ENCODE results near the gene AUTS2. TPM values are rescaled to one million over a fixed set of nuclear protein-coding genes. Genes with fewer than 3 reads are reported as not detected.

Gene AUTS2
- polyA plus RNA-seq, 1 experiment = 0.54 TPM

DNA sequence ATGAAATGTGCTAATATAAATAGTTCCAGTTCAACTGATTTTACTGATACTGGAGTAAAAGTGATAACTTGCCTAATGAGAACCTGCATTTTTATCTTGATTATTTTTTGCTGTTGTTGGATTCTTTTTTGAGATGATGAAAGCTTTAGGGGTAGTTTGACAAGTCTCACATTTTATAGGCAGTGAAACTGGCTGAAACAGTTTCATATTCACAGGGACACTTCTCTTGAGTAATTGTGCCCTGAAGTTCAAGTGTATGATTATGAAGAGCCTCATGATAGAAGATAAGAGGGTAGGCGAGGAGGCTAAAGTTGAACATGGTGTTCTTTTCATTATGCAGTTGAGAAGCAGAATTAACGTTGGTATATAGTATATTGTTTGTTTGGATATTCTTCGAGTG, 5.1 kb downstream of the AUTS2 start:
- CTCF ChIA-PET = interaction anchor here (0.6 kb wide), 1 partner anchor 1914 kb away, joined by 3 read pairs; no protein-coding TSS in a partner anchor
- POLR2A ChIA-PET = no interaction called here

DNA sequence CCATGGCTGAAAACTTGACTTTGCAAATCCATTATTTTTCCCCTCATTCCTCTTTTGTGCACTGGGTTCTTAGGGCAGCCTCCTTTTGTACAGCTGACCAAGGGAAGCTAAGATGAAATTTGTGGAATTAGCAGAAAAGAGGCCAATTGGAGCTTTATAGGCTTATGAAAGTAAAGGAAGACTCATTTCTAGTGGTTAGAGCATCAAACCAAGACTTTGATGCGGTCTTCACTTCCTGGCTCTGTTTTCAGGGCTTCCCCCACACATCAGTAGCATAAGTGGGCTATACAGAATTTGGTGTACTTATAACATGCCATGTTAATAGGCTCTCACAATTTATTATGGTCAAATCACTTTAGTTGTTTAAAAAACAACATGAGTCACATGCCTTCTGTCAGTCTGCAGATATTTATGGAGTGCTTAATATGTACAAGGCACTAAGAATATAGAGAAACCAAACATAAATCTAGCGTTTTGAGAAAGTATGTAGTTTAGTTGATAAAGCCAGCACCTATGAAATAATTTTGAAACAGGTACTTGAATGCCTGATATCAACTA, 5.7 kb downstream of the AUTS2 start:
- Histone ChIP-seq H3K36me3 (ENCODE audit: control insufficient read depth, insufficient read depth, low read length) (no peaks in the 10 kb centered on the region), H3K4me3 (ENCODE audit: low read depth, low read length) (no peak overlapping the region), H3K27me3 (ENCODE audit: control insufficient read depth, insufficient read depth, low read length) (peaks cover 3% of the 10 kb centered on the region; the same call in 1 of the 2 replicates)
- TF ChIP-seq, protein P1, sequence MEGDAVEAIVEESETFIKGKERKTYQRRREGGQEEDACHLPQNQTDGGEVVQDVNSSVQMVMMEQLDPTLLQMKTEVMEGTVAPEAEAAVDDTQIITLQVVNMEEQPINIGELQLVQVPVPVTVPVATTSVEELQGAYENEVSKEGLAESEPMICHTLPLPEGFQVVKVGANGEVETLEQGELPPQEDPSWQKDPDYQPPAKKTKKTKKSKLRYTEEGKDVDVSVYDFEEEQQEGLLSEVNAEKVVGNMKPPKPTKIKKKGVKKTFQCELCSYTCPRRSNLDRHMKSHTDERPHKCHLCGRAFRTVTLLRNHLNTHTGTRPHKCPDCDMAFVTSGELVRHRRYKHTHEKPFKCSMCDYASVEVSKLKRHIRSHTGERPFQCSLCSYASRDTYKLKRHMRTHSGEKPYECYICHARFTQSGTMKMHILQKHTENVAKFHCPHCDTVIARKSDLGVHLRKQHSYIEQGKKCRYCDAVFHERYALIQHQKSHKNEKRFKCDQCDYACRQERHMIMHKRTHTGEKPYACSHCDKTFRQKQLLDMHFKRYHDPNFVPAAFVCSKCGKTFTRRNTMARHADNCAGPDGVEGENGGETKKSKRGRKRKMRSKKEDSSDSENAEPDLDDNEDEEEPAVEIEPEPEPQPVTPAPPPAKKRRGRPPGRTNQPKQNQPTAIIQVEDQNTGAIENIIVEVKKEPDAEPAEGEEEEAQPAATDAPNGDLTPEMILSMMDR (IDR thresholded peaks at IDR 0.05; ENCODE audit: insufficient read depth, low read depth, low read length) = no peak
- DNase-seq (ENCODE audit: low read depth) = no peak
- ChIA-PET POLR2A (no interaction called here), CTCF (no interaction called here)

More for the DNA sequence above, 5.1 kb downstream of the AUTS2 start:
- peaks cover 3% of the 10 kb centered on the region; the same call in 1 of the 2 replicates for H3K27me3 ChIP-seq (ENCODE audit: control insufficient read depth, insufficient read depth, low read length)
- TF ChIP-seq, protein P1 (IDR thresholded peaks at IDR 0.05; ENCODE audit: insufficient read depth, low read depth, low read length) = no peak
- H3K36me3 ChIP-seq (ENCODE audit: control insufficient read depth, insufficient read depth, low read length) = no peaks in the 10 kb centered on the region
- no peak for DNase-seq (ENCODE audit: low read depth)
- H3K4me3 ChIP-seq (ENCODE audit: low read depth, low read length) = no peak overlapping the region

DNA sequence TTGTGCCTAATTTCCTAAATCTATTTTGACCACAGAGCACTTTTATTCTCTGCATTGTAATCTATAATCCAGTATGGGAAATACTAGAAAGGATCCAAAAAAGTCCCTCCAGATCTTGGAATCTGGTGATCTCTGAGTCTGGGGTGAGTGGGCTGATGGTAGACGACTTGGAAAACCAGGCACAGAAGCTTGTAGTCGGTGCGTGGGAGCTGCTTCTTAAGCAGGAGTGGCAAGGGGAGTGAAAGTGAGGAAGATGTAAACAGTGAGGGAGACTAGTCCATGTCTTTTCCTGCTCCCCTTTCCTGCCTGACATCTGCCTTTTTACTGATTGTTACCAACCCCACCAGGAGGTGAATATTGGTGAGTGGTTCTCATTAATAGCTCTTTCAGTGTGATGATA, 6.8 kb downstream of the AUTS2 start:
- CTCF ChIA-PET = interaction anchor here (0.6 kb wide), 1 partner anchor 891 kb away, joined by 3 read pairs; no protein-coding TSS in a partner anchor
- TF ChIP-seq, protein P1 (IDR thresholded peaks at IDR 0.05; ENCODE audit: insufficient read depth, low read depth, low read length) = no peak
- no peak for DNase-seq (ENCODE audit: low read depth)
- POLR2A ChIA-PET = no interaction called here
- H3K36me3 ChIP-seq (ENCODE audit: control insufficient read depth, insufficient read depth, low read length) = no peaks in the 10 kb centered on the region
- H3K27me3 ChIP-seq (ENCODE audit: control insufficient read depth, insufficient read depth, low read length) = peaks cover 2% of the 10 kb centered on the region; the same call in 1 of the 2 replicates
- H3K4me3 ChIP-seq (ENCODE audit: low read depth, low read length) = no peak overlapping the region

DNA sequence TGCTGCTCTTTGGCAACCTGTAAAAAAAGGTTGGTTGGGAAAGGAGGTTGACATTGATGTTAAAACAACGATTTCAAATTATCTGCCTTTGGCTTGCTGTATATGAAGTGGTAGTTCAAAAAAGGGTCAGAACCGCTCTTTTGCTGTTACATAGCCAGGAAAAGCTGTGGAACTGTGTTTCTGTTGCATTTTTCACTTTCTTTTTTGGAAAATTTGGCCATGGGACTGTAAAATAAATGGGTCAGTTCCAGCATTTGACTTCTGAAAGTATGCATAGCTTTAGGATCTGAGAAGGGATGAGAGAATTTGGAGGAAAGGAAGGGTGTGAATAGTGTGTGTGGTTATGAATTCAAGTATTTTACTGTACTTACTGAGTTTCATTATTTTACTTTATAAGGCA, 7.3 kb downstream of the AUTS2 start:
- TF ChIP-seq, protein P1 (IDR thresholded peaks at IDR 0.05; ENCODE audit: insufficient read depth, low read depth, low read length) = no peak
- peaks cover 2% of the 10 kb centered on the region; the same call in 1 of the 2 replicates for H3K27me3 ChIP-seq (ENCODE audit: control insufficient read depth, insufficient read depth, low read length)
- H3K36me3 ChIP-seq (ENCODE audit: control insufficient read depth, insufficient read depth, low read length) = no peaks in the 10 kb centered on the region
- CTCF ChIA-PET = interaction anchor here (0.6 kb wide), 1 partner anchor 892 kb away, joined by 3 read pairs; no protein-coding TSS in a partner anchor
- H3K4me3 ChIP-seq (ENCODE audit: low read depth, low read length) = no peak overlapping the region
- POLR2A ChIA-PET = no interaction called here
- DNase-seq (ENCODE audit: low read depth) = no peak

DNA sequence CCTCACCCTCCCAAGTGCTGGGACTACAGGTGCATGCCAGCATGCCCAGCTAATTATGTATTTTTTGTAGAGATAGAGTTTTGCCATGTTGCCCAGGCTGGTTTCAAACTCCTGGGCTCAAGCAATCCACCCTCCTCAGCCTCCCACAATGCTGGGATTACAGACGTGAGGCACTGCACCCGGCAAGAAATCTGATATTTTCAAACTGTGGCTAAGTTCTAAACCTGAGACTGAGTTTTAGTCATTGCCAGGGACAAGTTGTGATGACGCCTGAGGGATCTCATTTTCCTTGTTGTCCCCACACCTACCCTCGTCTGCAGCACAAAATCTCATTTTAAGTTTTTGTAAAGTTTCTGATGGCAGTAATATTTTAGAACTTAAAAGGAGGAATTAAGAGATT, 9.8 kb downstream of the AUTS2 start:
- no peak for DNase-seq (ENCODE audit: low read depth)
- Histone ChIP-seq H3K36me3 (ENCODE audit: control insufficient read depth, insufficient read depth, low read length) (no peaks in the 10 kb centered on the region), H3K4me3 (ENCODE audit: low read depth, low read length) (no peak overlapping the region), H3K27me3 (ENCODE audit: control insufficient read depth, insufficient read depth, low read length) (no peaks in the 10 kb centered on the region)
- ChIA-PET CTCF (no interaction called here), POLR2A (no interaction called here)
- TF ChIP-seq, protein P1 (IDR thresholded peaks at IDR 0.05; ENCODE audit: insufficient read depth, low read depth, low read length) = no peak

Measured in BJ (cell line).